Measurements from ENCODE around the gene CBFB.

CBFB gene

DNA sequence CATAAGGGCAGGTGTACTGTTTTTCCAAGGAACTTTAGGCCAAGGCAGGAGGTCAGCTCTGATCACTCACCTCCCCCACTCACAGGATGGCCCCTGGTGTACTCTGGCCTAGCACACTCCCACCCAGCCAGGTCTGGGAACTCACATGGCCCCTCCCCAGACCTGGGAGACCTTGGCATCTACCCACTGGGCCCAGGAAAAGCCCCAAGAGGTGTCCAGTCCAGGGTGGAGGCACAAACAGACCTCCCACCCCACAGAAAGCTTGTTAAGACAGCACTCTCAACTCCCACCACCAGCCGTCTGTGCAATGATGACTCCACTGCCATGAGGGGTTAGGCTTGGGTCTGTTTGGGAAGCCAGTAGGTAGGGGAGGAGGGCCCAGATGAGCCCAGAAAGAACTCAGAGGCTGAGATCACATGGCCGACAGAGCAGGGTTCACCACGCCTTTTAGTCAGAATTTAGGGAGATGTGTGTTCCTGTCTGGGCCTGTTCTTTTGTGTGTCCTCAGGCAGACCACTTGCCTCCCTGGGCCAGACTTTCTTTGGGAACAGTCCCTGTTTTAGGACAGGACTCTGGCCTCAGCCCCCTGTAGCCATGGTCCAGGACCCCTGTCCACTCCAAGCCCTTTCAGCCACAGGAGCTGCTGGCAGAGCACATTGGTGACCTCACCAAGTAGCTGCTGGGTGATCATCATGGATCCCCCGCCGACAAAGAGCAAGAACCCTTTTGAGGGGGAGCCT lies 12.1 kb upstream of the CBFB start:
- no peak for DNase-seq (ENCODE audit: low read depth in 2 of 2)

DNA sequence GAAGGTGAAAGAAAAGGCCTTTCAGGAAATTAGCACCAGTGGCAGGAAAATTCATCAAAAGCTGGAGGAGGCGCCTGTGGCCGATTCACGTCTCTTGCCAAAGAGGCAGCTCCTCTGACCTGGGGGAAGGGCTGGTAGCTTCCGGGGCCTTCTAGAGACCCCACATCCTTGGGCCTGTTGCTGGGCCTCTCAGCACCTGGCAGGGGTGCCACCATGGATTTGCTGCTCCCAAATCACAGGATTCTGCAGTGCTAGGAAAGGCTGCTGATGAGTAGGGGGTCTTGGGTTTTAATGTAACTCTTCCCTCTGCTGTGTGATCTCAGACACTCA lies 11.6 kb upstream of the CBFB start:
- DNase-seq (ENCODE audit: low read depth in 2 of 2) = no peak

DNA sequence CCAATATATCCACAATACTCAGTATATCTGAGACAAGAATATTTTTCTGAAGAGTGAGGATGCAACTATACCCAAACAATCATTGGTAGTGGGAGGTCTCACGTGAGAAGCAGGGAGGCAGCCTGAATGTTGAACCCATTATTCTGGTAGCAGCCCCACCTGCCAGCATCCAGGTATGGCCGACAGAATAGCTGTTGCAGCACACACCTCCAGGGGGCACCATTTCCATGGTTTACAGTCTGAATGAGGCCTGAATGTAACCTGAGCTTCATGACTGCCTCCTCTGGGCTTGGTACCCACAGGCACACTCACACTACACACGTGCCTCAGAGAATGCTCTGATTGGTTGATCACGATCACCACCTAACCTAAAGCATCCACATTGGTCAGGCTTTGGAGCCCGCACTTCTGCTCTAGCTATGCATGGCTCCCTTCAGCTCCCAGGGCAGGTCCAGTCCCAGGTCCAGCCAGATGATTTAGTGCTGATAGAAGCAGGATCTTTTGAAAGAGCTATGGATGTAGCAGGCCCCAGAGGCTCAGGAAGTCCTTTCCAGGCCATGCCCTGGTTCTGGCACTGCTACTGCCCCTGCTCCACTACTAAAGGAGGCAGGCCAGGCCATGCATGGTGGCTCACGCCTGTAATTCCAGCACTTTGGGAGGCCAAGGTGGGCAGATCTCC lies 11.0 kb upstream of the CBFB start:
- peak; percentile 85 to 90 for DNase-seq (ENCODE audit: low read depth in 2 of 2)

DNA sequence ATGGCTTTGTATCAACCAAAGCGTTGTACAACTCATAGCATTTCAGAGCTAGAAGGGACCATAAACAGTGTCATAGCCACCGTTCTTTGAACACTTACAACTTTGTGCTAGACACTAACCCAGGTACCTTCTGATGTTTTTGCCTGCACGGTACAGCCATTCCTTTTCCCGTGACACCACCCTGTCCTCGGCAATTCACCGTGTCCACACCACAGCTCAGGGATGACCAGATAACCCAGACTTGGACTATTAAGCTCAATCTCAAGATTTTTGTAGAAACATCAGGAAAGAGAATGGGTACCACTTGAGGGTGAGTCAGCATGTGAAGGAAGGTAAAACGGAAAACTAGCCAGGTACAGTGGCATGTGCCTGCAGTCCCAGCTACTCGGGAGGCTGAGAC lies 9.8 kb upstream of the CBFB start:
- DNase-seq (ENCODE audit: low read depth in 2 of 2) = no peak

DNA sequence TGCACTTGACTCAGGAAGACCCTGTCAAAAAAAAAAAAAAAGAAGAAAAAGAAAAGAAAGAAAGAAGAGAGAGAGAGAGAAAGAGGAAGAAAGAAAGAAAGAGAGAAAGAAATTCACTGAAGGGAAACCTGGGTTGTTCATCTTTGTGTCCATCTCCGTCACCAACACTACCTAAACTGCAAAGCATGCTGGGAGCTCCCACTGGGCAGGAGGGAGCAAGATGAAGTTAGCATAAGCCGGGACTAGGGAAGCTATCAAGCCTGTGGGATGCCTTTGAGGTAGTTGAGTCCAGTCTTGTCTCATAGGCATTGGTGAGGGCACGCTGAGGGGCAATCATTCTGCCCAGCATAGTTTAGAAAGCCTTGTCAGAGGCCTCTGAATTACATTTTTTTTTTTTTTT lies 7.6 kb upstream of the CBFB start:
- DNase-seq (ENCODE audit: low read depth in 2 of 2) = no peak

DNA sequence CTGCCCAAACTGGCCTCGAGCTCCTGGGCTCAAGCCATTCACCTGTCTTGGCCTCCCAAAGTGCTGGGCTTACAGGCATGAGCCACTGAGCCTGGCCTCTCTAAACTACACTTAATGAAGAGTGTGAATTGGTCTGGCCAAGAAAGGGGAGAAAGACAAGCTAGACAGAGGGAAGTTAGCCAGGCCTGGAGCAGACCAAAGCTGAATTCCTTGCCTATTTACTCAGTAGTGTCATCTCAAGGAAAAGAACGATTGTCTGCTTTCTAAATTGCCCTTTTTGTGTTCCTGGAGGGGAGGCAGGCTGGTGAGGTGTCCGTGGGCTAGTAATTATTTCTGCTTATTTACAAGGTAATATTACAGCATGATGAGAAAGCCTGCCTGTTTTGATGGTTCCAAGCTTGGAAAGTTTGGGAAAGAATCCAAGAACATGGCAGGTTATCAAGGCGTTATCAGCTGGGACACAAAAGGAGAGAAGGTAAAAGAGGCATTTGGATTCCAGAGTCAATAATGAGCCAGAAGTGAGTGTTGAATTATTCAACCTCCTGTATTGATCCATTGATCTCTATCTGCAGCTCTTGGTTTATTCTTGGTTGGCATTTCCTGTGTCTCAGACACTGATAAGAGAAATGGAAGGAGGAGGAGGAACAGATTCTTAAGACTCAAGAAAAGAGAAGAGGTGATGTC lies 6.3 kb upstream of the CBFB start:
- DNase-seq (ENCODE audit: low read depth in 2 of 2) = no peak

DNA sequence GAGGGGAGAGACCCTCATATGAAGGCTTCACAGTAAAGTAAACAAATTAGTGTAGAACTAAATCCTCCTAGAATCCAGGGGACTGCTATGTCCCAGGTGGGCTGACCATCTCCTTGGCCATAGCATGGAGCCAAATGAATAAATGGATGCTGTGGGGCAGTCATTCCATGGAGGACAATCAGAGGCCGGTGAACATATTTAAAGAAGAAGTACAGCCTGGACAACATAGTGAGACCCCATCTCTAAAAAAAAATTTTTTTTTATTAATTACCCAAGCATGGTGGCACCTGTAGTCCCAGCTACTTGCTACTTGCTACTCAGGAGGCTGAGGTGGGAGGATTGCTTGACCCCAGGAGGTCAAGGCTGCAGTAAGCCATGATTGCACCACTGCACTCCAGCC lies 5.3 kb upstream of the CBFB start:
- no peak for DNase-seq (ENCODE audit: low read depth in 2 of 2)

DNA sequence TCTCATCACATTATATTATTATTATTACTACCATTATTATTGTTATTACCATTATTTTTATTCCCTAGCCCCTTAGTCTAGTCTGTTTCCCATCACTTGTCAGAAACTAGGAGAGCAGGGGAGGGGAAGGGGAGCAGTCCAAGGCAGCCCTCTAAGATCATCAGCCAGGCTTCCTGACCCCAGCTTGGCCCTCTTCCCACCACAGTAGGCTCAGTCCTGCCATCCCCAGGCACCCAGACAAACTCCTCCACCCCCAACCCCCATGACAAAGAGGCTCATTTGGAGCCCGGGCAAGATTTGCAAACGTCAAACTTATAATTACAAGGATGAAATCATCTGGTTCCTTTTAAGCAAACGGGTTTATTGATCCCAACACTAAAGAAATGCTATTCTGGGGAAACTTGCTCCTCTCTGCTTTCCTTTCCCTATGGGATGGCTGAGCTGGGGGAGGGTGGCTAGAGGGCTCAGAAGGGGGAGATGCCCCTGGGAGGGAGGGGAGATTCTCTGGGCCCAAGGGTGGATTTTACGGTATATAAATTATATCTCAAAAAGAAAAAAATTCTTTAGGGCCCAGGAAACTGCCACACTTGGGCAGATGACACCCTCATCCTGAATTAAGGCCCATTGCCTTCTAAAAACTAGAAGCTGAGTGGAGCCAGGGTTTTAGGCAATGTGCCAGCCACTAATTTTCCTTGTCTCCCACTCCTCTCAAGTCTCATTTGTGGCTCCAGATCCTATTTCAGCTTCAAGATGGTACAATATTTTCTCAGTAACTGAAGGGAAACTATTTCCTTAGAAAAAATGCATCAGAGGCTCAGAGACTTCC lies 4.4 kb upstream of the CBFB start:
- no peak for DNase-seq (ENCODE audit: low read depth in 2 of 2)

DNA sequence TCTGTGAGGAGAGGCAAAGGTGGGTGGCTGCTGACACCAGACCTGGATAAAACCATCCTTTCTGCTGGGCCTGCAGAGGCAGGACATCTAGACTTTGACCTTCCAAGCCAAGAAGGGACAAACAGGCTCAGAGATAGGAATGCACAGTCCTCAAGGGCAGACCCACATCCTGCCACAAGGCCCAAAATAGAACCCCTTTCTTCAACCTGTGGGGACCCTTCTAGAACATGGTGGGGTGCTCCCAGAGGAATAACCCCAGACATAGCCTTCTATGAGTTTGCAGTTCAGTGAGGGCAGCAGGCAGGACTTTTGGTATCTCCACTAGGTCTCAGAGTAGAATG lies 3.8 kb upstream of the CBFB start:
- no peak for DNase-seq (ENCODE audit: low read depth in 2 of 2)

DNA sequence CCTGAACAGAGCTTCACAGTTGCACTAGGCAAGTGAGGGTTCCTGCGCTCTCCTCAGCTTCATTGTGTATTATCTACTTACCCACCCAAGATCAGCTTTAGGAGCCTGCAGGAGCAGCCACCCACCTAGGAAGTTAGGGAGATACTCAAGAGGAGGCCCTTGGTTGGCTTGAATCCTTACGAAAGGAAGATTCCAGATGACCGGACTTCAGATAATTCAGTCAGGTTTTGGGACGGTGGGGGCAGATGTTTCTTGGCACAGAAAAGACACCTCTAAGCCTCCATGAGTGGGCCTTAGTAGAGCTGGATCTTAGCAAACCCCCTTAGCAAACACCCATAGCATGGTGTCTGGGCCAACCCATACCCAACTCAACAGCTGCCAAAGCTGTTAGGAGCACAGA lies 2.4 kb upstream of the CBFB start:
- DNase-seq (ENCODE audit: low read depth in 2 of 2) = no peak

DNA sequence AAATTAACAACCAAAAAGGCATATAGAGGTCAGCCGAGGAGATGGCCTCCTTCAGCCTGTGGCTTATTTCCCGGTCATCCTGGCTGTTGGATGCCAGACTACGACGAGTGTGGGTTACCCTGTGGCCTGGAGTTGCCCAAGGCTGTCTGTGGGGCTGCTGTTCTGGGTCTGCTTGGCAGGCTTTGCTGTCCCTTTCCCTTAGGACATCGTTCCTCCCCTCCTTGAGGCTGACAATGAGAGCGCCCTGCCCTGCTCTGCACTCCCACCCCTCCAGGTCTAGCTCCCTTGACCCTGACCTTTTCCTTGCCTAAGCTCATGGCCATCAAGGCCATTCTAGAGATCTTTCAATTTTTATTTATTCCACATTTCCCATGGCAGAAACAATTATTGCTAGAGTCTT lies 1.9 kb upstream of the CBFB start:
- no peak for DNase-seq (ENCODE audit: low read depth in 2 of 2)

DNA sequence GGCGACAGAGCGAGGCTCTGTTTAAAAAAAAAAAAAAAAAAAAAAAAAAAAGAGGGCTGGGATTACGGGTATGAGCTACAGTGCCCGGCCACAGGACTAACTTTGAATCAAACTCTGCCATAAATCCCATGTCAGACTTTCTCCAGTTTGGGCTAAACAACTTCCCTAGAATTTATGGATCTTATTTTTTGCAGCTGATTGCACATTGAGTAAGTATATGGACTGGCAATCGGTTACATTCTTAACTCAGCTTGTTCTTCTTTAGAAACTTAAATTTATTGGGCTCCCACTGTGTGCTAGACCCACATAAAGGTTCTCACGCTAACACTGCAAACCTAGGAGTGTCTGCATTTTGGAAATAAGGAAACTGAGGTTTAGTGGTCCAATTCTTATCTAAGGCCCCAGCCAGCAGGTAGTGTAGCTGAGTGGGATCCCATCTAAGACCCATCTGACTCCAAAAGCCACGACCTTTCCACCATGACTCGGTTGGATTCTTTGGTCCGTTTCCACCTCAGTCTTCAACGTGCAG lies 718 bp upstream of the CBFB start:
- no peak for DNase-seq (ENCODE audit: low read depth in 2 of 2)

DNA sequence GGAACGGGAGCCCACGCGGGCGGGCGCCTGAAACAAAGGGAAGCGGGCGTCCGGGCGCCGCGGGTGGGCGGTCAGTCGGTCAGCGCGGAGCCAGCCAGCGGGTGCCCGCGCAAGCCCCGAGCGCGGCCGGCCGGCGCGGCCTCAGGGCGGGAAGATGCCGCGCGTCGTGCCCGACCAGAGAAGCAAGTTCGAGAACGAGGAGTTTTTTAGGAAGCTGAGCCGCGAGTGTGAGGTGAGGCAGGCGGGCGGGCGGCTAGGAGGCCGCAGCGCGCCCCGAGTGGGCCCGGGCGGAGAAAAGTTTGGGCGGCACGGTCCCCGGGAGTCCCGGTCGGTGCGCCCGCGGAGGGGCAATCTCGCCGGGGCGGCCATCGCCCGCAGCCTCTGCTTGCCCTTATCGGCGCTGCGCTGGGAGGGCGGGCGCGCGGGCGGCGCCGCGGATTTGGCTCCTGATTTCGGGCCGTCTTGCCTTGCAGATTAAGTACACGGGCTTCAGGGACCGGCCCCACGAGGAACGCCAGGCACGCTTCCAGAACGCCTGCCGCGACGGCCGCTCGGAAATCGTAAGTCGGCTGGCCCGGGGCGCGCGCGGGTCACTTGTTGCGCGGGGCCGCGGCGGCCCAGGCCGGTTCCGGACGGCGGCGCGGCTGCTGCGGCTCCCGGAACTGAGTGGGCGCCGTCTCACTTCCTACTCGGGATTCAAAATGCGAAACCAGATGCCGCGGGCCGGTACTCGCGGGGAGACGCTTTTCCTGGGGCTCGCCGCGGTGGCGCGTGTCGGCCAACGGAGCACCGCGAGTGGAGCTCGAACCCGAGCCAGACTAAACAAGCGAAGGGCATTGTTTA lies 526 bp downstream of the CBFB start:
- peak in 1 of 2 donors; percentile 49 for DNase-seq (ENCODE audit: low read depth in 2 of 2)

DNA sequence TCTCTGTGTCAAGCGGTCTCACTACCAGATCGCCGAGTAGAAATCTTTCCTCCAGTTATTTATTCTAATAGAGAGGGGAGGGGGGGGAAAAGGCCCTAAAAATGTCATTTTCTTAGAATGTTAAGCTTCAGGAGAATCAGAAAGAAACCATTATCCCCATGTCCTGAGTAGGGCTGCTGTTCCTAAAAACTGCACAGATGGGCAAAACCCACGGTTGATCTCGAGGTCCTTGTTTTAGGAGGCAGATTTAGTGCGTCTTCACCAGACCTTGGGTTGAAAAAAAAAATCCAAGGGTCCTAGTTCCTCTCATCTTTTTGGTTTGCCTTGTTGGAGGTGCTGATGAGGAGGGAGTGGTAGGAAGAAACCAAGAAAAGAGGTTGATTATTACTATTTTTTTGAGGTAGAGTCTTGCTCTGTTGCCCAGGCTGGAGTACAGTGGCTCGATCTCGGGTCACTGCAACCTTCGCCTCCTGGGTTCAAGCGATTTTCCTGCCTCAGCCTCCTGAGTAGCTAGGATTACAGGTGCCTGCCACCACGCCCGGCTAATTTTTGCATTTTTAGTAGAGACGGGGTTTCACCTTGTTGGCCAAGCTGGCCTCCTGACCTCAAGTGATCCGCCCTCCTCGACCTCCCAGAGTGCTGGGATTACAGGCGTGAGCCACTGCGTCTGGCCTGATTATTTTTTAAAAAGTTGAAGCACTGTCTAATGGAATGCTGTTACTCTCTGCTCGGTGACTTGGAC lies 1.4 kb downstream of the CBFB start:
- DNase-seq (ENCODE audit: low read depth in 2 of 2) = no peak

DNA sequence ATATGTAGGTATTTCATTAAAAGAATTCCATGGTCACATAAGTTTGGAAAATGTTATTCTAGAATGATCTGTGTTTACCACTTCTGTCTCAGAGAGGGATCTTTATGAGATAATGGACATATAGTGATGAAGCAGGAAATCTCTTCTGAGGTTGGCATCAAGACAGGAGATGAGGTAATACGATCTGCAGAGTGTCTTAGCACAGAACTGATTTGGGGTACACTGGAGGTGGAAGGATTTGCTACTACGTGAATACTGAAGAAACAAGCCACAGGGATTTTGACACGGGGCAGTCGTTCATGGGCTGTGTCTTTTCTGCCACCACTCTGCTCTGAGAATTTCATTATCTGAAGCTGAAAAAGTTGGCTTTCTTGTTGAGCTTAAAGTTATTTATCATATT lies 5.5 kb downstream of the CBFB start:
- no peak for DNase-seq (ENCODE audit: low read depth in 2 of 2)

DNA sequence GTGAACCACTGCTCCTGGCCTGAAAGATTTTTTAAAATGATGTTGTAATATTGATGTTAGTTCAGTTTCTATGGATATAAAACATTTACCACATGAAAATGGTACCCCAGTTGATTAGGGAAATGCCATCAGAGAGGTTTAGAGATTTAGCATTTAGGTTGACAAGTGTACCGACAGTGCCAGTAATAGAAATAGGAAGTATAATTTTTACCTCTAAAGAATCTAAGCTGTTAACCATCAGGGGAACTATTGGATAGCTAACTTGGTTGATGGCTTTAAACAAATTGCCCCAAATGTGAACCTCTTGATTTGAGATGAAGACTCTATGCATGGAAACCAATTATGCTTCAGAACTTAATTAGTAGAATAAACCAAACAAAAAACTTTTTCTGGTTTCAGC lies 6.4 kb downstream of the CBFB start:
- no peak for DNase-seq (ENCODE audit: low read depth in 2 of 2)

DNA sequence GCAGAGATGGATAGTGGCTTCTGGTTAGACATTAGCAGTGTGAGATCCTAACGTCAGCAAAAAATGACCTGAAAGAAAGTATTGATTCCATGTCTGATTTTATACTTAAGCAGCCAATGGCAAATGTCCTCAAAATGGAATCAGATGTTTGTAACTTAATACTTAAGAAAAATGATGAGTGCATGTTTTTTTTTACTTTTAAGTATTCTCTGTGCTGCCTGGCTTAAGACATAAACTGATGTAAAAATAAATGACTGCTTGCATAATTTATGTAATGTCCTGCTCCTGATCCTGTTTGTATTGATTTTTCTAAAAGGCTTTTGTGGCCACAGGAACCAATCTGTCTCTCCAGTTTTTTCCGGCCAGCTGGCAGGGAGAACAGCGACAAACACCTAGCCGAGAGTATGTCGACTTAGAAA lies 7.4 kb downstream of the CBFB start:
- DNase-seq (ENCODE audit: low read depth in 2 of 2) = no peak

DNA sequence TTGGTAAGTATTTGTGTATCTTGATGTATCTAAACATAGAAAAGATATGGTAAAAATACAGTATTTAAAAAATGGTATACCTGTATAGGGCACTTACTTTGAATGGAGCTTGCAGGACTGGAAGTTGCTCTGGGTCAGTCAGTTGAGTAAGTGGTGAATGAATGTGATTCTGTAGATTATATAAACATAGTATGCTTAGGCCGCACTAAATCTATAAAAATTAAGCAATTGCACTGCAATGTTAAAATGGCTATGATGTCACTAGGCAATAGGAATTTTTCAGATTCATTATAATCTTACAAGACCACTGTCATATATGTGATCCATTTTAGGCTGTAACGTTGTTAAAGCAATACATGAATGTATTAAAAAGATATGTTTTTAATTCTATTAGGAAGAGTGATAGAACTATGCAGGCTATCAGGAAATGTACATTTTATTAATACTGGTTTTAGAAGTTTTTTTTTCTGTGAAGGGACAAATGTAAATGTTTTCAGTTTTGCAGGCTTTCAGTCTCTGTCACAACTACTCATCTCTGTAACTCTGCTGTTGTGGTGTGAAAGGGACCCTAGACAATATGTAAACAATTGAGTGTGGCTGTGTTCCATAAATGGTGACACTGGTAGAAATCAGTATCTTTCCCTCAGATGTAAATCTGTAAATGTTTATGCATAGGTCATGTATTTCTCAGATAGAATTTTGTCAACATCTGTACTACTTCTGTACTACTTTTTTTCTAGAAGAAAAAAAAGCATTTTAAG lies 10.5 kb downstream of the CBFB start:
- no peak for DNase-seq (ENCODE audit: low read depth in 2 of 2)

DNA sequence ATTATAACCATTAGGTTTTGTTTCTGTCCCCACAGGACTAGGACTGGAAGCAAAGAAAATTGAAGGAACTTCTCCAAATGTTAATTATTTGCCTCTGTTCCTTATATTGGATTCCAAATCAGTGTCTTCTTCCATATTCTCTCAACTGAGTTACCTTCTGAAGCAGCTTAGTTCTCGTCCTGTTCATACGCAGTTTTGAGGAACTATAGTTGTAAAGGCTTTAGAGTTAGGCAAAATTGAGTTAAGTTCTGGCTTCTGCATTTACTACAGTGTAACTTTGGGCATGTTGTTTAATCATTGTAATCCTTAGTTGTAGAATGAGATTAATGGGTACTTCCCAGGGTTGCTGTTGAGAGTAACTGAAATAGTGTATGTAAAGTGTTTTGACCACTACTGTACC lies 11.2 kb downstream of the CBFB start:
- DNase-seq (ENCODE audit: low read depth in 2 of 2) = no peak

DNA sequence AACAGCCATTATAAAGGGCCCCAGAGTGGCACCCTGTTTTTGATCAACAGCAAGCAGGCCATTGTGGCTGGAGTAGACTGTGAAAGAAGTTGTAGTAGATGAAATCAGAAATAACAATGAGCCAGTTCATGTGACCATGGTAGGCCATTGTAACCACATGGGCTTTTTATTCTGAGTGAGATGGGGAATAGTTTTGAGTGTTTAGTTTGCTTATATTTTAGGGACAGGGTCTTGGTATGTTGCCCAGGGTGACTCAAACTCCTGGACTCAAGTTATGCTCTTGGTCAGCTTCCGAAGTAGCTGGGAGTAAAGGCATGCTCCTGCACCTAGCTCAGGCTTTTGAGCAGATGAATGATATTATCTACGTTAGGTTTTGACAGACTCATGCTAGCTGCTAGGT lies 12.0 kb downstream of the CBFB start:
- DNase-seq (ENCODE audit: low read depth in 2 of 2) = no peak

Data from stimulated activated CD4-positive, alpha-beta T cell treated with anti-CD3 and anti-CD28 coated beads, Interleukin-15, amount 100 ng/mL, for 48 hours (primary cell).